ENCODE measurements around the gene LAMC2. TPM values are rescaled to one million over a fixed set of nuclear protein-coding genes. Genes with fewer than 3 reads are reported as not detected.

The LAMC2 gene
- total RNA-seq, 4 donors from 2014 or later: 9.4 to 17.4 (median 15.9) TPM

DNA sequence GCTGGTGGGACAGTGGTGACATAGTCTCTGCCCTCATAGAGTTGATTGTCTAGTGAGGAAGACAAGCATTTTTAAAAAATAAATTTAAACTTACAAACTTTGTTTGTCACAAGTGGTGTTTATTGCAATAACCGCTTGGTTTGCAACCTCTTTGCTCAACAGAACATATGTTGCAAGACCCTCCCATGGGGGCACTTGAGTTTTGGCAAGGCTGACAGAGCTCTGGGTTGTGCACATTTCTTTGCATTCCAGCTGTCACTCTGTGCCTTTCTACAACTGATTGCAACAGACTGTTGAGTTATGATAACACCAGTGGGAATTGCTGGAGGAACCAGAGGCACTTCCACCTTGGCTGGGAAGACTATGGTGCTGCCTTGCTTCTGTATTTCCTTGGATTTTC, 58.4 kb downstream of the LAMC2 start:
- no peak overlapping the region for H3K4me3 ChIP-seq
- no peaks in the 10 kb centered on the region for H3K9me3 ChIP-seq
- WGBS, 2 donors: 79 to 83% methylated on average over 1 of the region's 1 CpG
- H3K36me3 ChIP-seq: peaks cover 0 to 22% (median 0%) of the 10 kb centered on the region in 3 donors
- no peak for DNase-seq
- H3K4me1 ChIP-seq: peaks cover 0 to 11% (median 6%) of the 10 kb centered on the region in 3 donors
- intact Hi-C loops (cut with DNase I): no loop called here
- peak overlapping the region in 3 of 4 donors; percentile 58 to 85 (median 79) for H3K27ac ChIP-seq
- no peaks in the 10 kb centered on the region for H3K27me3 ChIP-seq
- no peak for TF ChIP-seq POLR2A (IDR thresholded peaks at IDR 0.05)
- TF ChIP-seq, protein P1, sequence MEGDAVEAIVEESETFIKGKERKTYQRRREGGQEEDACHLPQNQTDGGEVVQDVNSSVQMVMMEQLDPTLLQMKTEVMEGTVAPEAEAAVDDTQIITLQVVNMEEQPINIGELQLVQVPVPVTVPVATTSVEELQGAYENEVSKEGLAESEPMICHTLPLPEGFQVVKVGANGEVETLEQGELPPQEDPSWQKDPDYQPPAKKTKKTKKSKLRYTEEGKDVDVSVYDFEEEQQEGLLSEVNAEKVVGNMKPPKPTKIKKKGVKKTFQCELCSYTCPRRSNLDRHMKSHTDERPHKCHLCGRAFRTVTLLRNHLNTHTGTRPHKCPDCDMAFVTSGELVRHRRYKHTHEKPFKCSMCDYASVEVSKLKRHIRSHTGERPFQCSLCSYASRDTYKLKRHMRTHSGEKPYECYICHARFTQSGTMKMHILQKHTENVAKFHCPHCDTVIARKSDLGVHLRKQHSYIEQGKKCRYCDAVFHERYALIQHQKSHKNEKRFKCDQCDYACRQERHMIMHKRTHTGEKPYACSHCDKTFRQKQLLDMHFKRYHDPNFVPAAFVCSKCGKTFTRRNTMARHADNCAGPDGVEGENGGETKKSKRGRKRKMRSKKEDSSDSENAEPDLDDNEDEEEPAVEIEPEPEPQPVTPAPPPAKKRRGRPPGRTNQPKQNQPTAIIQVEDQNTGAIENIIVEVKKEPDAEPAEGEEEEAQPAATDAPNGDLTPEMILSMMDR (IDR thresholded peaks at IDR 0.05): no peak

DNA sequence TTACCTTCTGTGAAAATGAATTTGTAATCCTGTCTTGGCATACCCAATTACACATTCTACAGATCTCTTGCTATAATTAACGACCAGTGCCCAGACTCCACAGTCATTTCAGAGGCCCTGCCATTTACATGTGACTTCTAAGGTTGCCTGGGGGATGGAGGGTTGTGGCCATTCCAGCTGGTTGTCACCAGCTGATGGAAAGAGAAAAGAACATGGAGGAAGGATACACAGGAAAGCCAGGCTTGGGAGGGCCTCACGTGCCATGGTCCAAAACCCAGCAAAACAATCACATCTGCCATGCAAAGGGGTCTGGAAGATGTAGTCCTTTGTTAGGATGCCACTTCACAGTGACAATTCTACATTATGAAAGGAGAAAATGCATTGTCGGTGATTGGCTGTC, 59.3 kb downstream of the LAMC2 start:
- no peak for TF ChIP-seq POLR2A (IDR thresholded peaks at IDR 0.05)
- TF ChIP-seq, protein P1 (IDR thresholded peaks at IDR 0.05): no peak
- no peak for DNase-seq
- H3K27ac ChIP-seq: peak overlapping the region in 2 of 4 donors; percentile 18 to 47
- H3K4me1 ChIP-seq: peaks cover 0 to 9% (median 6%) of the 10 kb centered on the region in 3 donors
- H3K36me3 ChIP-seq: peaks cover 0 to 13% (median 0%) of the 10 kb centered on the region in 3 donors
- H3K27me3 ChIP-seq: no peaks in the 10 kb centered on the region
- intact Hi-C loops (cut with DNase I): no loop called here
- H3K9me3 ChIP-seq: no peaks in the 10 kb centered on the region
- H3K4me3 ChIP-seq: no peak overlapping the region
- WGBS, 2 donors: 86 to 87% methylated on average over 3 of the region's 3 CpGs

GRCh38 chr1:183246436-183246835, 60.4 kb downstream of the LAMC2 start:
- Histone ChIP-seq H3K27me3 (no peaks in the 10 kb centered on the region), H3K4me3 (no peak overlapping the region), H3K36me3 (peaks cover 0 to 10% (median 0%) of the 10 kb centered on the region in 3 donors), H3K4me1 (peaks cover 0 to 9% (median 6%) of the 10 kb centered on the region in 3 donors), H3K27ac (no peak overlapping the region), H3K9me3 (no peaks in the 10 kb centered on the region)
- intact Hi-C loops (cut with DNase I): no loop called here
- no peak for TF ChIP-seq POLR2A (IDR thresholded peaks at IDR 0.05)
- TF ChIP-seq, protein P1 (IDR thresholded peaks at IDR 0.05): no peak
- no peak for DNase-seq

DNA sequence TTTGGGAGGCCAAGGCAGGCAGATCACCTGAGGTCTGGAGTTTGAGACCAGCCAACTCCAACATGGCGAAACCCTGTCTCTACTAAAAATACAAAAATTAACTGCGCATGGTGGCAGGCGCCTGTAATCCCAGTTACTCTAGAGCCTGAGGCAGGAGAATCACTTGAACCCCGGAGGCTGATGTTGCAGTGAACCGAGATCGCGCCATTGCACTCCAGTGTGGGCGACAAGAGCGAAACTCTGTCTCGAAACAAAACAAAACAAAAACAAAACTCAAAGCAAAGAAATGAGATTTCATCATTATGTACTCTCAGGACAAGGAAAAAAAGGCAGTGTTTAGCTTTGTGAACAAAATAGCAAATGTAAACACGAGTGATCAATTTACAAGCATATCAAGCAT, 61.0 kb downstream of the LAMC2 start:
- Histone ChIP-seq H3K4me1 (peaks cover 0 to 9% (median 6%) of the 10 kb centered on the region in 3 donors), H3K27ac (no peak overlapping the region), H3K4me3 (no peak overlapping the region), H3K27me3 (no peaks in the 10 kb centered on the region), H3K9me3 (no peaks in the 10 kb centered on the region), H3K36me3 (peaks cover 0 to 10% (median 0%) of the 10 kb centered on the region in 3 donors)
- TF ChIP-seq, protein P1 (IDR thresholded peaks at IDR 0.05): no peak
- no peak for TF ChIP-seq POLR2A (IDR thresholded peaks at IDR 0.05)
- DNase-seq: no peak
- intact Hi-C loops (cut with DNase I): no loop called here
- 95 to 97% methylated on average over 9 to 11 of the region's 11 CpGs for WGBS, 2 donors

DNA sequence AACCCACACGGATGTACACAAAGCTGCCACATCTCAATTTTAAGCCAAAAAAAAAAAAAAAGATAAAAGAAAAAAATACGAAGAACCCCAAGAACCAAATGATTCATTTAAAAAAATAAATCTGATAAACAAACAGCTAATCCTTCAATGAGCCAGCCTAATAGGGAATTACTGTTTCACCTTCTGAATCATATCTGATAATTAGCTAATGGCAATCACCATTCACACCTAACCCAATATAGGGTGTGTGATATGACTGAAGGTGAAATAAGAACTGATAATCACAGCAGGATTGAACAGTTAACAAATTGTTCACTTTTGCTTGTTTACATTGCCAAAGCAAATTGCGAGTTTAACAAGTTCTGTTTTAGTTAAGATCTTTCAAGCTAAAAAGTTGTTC, 61.4 kb downstream of the LAMC2 start:
- no peak for TF ChIP-seq POLR2A (IDR thresholded peaks at IDR 0.05)
- TF ChIP-seq, protein P1 (IDR thresholded peaks at IDR 0.05): no peak
- H3K36me3 ChIP-seq: peaks cover 0 to 10% (median 0%) of the 10 kb centered on the region in 3 donors
- no peak for DNase-seq
- H3K27ac ChIP-seq: no peak overlapping the region
- 67 to 71% methylated on average over 3 of the region's 3 CpGs for WGBS, 2 donors
- peaks cover 0 to 9% (median 6%) of the 10 kb centered on the region in 3 donors for H3K4me1 ChIP-seq
- no peaks in the 10 kb centered on the region for H3K9me3 ChIP-seq
- intact Hi-C loops (cut with DNase I): no loop called here
- H3K27me3 ChIP-seq: no peaks in the 10 kb centered on the region
- no peak overlapping the region for H3K4me3 ChIP-seq

All from esophagus squamous epithelium (tissue), 5 donors.